T-helper 1 cell (primary cell): ENCODE measurements around the gene LHX1.

ENCODE experiments used
- DNase-seq, 5 donors: peaks; one replicate each; pipeline ENCODE4 v3.0.0-alpha.2; 2012 to 2020

The LHX1 gene

DNA sequence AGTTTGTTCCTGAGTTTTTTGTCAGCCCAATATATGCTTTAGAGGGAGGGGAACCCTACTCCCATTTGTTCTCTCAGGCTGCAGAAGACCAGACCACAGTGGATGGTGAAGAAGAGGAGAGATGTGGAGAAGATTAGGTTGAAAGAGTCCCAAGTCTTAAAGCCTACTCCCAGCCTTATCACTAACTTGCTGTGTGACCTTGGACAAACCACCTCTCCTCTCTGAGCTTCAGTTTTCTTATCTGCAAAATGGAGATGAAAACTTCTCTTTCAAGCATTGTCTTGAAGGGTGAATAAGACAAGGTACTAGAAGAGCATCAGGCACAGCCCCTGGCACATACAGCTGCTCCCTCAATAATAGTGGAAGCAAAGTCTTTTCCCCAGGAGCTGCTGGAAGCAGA, 15.1 kb upstream of the LHX1 start:
- no peak for DNase-seq

DNA sequence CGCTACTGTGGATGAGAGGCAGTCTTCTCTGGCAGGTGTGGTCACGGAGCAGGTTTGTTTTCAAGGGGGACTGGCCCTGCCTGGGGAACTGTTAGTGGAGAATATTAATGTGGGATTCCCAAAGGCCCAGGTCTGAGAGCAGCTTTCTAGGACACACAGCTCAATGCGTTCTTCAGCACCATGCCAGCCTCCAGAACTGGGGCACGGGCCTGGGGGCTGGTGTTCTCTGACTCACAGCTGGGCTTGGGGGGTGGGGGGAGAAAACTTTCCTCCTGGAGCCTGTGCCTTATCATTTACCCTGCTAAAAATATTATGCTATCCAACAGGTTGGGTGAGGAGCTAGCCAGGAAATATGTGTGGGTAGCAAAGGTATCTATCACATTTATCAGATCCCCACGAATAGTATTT, 13.5 kb upstream of the LHX1 start:
- DNase-seq, result no peak

DNA sequence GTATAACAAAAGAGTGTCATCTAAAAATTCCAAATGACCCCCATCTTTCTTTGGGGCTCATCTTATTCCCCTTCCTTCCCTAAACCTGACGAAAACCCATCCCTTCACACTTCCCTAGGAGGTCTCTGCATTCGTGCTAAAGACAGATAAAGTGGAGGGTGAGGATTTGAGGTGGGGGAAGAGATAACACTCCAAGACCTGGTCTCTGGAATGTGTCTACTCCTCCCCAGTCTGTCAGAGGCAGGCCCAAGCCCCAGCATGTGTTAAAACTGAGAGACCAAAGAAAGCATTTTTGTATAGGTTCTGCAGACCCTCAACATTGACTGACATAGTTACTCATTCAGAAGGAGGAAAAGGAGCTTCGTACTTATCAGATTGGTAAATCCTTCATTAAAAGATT, 11.0 kb upstream of the LHX1 start:
- DNase-seq, result no peak

DNA sequence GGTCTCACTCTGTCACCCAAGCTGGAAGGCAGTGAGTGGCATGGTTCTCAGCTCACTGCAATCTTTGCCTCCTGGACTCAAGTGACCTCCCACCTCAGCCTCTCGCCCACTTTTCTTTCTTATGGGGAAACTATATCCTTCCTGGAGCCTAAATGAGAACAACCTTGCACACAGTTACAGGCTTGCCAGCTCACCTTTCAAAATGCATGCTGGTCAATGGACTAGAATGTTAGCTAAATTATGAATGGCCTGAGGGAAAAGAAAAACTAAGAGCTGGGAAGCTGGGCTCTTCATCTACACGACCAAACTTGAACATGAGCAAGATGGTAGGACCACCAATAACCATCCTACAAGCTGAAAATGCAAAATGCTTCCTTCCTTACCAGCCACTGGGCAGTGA, 10.6 kb upstream of the LHX1 start:
- DNase-seq, result no peak

DNA sequence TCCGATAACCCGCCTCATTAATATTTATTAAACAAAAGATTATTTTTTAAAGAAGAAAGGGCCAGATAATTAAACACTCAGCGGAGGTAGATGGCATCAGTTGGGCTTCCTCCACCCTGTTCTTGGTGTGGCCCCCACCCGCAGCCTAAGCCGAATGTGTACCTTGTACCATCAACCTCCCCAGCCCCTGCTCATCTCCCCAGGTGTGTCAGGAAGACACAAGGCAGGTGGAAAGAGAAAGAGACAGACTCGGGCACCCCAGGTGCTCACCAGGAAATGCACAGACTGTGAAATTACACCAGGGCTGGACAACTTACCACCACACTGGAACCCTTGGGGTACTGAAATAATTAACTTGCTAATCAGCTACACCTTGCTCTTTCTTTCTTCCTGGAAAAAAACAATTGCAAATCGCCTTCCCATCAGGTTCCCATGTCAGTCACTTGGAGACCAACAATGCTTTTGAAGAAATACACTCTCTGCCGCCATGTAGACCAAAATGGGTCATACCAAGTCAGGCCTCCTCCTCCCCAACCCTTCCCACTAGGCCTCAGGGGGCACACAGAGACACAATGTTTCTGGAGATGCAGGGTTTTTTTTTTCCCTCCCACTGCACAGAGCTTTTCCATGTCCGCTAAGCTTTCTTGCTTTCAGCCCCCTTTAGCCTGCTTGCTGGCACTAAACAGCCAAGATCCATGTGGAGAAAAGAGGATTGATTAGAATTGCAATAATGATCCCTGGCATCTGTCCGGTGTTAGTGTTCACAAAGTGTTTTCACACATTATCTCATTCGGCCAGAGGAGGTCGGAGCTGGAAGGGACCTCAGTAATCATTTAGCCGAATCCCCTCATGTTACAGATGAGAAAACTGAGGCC, 8.6 kb upstream of the LHX1 start:
- no peak for DNase-seq

DNA sequence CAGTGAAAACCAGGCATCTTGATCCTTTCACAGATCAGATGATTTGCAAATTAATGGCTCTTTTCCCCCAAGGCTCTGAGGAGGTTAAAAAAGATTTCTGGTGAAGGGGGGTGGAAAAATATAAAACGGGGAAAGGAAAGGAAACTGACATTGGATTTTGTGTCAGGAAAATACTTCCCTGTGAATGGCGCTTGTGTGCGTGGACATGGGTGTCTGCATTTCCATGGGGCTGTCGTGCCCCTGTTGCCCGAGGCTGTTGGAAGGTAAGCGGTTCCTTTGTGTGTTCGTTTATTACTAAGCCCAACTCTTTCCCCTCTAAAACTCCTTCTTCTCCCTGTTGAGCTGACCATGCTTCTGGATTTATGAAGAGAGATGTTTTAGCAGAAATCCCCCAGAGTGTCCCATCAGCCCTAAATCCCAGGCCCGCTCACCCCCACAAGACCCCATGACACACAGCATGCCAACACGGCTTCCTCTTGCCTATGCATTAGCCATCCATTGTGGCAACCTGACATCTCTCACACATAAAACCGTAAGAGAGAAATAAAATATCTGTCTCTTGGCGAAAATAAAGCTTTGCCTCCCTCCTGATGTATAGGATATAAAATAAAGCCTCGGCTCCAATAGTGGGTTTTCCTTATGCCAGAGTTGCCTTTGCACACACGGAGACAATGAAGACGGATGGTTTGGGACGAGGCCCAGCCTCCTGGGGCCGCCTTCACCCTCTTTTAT, 7.3 kb upstream of the LHX1 start:
- no peak for DNase-seq

DNA sequence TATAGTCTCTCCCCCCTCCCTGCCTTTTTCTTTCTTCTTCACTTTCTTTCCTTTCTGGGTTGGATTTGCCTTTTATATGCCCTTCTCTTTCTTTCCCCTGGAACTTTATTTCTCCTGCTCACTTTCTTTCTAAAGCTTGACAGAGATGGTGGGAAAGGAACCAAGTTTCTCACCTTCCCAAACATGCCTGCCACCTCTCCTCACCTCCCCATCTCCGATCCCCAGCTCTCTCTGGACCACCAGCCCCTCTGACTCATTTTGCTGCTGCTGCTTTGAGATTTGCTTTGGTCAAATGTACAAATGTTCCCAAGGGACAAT, 6.7 kb upstream of the LHX1 start:
- no peak for DNase-seq

DNA sequence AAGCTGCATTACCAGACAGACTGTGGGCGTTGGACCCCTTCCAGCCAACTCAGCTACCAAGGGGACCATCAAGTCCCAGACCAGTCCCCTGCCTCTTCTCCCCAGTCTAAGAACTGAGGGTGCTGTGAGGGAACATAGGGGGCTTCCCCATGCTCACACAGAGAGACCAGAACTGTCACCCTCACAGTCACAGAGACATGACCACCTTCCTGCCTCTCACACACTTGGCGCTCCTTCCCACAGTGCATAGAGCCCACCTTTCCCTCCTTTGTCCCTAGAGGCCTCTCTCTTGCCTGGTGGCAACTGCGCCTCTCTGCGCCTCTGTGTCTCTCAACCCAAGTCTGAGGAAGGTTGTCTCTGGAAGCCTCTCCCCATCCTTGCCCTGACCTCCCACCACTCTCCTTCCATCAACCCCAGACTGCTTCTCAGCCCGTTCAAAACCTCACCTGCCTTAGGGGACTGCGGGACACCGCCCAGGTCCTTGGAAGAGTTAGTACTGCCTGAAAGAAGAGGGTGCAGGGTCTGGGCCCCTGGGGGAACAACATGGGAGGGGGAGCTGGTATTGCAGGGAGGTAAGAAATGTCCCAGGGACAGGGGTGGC, 6.1 kb upstream of the LHX1 start:
- no peak for DNase-seq

DNA sequence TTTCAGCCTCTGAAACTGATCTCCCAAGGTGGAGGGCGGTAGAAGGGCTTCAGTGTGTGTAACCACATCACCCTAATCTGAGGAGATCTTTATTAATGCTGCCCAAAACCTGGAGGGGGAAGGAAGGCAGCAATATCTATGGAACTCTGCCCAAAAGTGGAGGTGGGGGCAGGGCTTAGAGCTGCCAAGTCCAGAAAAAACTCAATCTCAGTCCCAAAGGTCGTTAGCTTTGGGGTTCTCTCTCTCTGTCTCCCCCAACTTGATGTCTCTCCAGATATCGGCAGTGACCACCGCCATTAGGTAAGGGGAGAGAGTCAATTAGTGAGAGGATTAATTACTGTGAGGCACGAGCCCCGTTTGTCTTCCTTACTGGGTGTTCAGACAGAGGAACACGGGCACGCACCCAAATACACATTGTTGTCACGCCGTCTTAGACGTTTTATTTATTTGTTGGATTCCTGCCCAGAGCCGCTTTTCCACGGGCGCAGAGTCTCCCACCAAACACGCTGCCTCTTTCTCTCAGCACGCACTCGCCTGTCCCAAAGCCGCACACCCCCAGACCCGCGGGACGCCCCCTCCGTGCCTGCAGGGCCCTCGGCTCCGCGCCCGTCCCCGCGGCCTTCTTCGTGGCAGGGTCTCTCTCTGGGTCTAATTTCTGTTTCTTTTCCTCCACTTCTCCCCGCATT, 5.4 kb upstream of the LHX1 start:
- no peak for DNase-seq

DNA sequence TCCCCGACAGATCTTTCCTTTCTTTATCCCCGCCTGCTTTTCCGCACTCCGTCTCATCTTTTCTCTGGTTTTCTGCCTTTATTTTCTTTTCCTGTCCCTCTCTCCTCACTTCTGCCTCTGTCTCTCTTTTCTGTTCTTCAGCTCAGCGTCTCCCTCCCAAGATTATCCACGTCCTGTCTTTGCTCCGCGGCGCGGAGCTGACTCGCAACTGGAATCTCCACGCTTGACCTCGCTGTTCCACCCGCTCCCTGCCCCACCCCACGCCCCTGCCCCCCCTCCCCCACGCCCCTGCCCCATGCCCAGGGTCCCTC, 4.9 kb upstream of the LHX1 start:
- DNase-seq, result no peak

DNA sequence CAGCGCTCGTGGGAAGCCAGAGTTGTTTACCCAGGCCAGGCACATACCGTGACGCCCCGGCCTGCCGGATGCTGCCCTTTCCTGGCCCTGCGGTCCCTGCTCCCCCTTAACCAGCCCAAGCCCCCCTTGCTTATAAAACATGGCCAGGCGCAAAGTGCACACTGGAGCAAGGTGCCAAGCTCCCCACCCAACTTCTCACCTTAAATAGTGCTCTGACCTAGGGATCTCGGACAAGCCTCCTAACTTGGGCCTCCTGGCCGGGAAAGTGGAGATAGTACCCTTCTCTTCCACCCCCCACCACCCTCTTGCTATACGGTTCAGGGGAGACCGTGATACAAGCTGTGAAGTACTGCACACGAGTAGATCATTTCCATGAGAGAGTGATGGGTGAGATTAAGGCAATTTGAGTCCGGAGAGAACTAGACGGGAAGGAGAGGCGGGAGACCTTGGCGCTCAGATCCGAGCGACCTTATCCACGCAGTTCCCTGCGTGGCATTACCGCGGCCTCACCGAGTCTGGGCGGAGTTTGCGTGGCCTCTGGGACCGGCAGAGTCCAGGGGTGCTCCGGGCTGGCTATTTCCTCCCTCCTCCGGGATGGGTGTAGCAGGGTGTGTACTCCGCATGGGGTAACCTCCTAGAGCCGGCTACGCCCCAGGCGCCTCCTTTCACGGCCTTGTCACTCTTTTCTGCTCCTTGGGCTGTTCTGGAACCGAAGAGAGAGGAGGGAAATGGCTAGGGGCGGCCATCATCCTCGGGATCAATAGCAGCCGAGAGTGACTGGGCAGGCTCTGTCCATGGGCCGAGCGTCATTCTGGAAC, 4.4 kb upstream of the LHX1 start:
- DNase-seq, result no peak

DNA sequence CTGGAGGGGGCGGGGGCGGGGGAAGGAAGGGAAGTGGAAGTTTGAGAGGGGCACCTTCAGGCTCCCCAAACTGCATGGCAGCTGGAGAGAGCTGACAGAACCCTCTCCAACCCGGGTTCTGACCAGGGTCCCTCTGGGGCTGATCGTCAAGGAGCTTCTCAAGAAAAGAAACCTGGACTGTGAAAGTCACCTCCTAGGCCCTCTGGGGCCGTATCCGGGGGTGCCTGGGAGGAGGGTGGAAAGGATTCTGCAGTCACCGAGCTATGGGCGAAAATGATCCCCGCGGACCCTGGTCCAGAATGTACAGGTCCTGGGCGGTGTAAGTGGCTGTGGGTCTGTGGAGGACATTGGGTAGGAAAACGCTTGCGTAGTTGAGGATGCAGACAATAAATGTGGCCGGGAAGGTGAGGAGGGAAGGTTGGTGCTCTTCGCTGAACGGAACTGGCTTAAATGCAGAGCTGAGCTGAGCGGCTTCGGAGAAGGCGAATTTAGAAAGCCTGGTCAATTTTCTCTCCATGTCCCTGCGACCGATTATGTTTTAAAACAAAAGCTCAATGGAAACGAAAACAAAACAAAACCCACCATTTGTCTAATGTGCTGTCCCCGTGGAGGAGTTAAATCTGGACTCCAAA, 3.6 kb upstream of the LHX1 start:
- DNase-seq, result no peak

DNA sequence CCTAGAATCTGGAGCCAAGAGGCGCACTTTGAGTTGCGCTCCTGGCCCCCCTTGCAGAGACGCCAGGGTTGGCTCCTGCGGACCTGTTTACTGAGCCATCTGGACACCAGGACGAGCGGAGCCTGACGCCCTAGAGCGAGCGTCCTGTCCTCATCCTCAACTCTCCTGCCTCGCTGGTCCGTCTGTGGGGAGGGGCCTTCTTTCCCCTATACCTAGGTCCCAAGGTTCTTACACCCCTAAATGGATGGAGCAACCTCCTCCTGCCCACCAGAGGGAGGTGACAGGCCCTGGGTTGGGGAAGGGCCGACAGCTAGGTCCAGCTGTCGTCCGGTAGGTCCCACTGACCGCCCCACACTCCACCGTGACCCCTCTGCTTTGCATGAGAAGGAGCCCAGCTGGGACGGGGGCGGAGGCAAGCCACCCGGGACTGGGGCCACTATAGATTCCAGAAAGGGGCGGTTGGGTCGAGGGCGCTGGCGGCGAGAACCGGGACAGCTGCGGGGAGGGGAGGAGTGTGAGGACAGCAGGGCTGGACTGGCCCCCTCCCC, 3.1 kb upstream of the LHX1 start:
- no peak for DNase-seq

DNA sequence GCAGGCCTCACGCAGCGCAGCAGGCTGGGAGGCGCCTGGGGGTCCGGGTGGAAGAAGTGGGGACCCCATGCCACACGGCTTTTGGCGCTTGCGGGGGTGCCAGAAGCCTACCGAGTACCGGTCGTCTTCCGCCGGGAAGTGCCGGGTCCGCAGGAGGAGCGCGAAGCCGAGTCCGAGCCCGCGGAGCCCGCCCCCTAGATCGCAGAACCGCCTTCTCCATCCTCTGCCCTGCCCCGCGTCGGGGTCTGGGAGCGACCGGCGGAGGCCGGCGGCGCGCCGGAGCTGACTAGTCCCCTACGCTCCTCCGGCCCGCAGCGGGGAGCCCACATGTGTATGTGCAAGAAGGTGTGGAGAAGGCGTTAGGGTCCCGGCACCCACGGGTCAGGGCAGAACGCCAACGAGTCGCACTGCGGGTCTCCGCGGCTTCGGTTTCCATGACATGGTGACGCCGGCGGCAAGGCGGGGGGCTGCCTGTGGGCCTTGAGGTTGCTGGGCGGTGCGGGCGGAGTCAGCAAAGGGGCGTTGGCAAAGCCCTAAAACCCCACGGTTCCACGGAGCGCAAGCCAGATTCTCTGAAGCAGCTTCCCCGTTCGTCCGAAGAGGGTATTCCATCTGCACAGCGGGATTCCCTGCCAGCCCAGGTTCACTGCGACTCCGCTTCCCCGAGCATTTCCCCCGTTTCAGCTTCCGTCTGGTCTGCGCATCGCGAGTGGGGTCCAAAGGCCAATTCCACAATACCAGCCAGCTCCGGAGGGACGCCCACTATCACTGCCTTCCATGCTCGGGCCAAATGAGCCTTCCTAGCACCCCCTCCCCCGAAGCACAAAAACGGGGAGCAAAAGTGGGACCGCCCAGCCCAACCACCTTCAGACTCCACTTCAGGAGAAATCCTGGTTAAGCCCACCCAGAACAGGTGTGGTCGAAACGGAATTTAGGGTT, 2.3 kb upstream of the LHX1 start:
- no peak for DNase-seq

DNA sequence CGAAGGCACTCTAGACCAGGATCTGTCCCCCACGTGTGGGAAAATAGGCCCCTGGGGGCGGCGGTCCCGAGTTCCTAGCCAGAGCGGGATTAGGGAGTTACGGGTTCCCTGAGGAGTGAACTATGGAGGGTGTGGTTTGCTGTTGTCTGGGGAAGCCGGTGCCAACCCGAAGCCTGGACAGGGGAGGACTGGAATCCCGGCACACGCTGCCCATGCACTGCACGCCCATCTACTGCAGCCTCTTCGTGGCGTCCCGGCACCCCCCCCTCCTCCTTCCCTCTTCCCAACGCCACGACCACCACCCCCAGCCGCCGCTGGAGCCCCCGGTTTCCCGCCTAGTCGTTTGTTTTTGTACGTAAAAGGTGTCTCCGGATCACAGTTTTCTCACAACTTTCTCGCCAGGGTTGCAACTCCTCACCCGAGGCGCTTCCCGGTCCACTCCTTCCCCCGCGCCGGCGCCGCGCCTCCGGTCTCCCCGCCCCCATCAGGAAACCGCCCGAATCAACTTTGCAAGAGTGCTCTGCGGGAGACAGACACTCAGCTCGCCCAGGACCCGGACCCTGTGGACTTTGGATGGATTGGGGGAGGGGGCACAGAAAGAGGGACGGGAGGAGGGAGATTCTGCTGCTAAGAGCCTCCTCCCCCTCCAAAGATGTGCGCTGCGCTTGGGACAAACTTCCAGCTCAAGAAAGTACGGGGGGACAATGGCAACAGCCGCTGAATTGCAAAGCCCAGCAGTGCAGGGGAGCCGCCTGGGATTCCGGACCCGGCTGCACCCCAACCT, 1.4 kb upstream of the LHX1 start:
- DNase-seq, result no peak

DNA sequence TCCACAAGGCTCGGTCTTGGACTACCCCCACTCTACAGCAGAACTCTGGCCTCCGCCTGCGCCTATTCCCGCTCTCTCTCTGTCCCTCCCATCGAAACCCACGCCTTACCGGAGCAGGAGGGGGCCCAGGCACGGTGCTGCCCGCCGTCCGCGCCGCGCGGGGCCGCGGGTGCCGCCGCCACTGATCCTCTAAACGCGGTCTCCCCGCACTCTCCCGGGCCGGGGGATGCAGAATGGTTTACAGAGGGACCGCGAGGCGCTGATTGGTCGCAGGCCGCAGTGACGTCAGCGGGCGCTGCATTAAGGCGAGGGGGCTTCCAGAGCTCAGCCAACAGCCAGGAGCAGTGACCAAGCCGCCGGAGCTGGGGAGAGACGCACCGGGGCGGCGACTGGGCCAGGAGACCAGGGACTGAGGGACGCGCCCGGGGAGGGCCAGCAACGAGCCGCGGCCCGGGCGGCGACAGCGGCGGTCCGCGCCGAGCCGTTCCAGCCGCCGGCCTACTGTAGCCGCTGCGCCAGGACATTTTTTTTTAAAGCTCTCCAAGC, 747 bp upstream of the LHX1 start:
- no peak for DNase-seq

DNA sequence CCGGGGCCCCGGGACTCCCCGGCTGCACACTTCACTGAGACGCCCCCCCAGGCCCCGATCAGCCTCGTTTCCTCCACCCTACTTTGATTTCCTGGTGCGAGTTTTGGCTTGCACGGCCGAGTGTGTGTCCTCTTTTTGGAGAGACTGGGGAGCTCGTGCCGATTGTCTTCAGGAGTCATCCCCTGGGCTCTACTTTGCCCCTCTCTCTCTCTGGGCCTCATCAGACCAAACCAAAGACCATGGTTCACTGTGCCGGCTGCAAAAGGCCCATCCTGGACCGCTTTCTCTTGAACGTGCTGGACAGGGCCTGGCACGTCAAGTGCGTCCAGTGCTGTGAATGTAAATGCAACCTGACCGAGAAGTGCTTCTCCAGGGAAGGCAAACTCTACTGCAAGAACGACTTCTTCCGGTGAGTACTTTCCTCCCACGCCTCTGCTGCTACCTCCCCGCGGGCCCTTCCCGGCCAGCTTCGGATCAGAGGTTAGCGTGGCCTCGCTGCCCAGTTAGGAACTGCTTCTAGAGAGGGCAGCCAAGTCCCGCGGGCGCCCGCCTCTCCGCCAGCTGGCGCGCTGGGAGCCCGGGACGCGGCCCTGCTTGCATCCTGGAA, 787 bp downstream of the LHX1 start:
- peak in 1 of 5 donors; percentile 34 for DNase-seq

DNA sequence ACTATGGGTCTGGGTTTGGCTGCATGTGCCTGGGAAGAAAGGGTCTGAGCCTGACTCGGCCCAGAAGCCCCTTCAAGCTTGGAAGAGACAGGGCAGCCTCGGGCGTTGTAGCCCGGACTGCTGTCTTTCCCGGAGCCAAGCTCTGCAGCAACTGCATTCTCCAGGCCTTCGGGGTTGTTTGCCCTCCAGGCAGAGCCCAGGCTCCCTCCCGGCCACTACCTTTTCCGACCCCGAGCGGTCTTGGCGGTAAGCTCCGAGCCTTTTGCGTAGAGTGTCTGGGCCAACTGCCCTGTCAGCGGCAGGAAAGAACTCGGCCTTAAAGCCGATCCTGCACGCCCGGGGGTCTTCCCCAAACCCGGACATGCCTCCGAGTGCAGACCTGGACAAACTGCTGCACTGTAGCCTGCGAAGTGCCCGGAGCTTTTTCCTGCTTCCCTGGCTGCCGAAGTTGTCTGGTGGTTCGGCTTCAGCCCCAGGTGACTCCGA, 1.3 kb downstream of the LHX1 start:
- DNase-seq, result no peak
